Mucosa of stomach (tissue), 1 donor: ENCODE measurements around the gene KANK4.

Source experiments
- H3K27me3 ChIP-seq: one replicate; pipeline ENCODE4 v1.7.0; 2013; ENCODE audit warnings: mild to moderate bottlenecking, low read length; ENCODE audit not compliant: control insufficient read depth, insufficient read depth
- H3K36me3 ChIP-seq: one replicate; pipeline ENCODE4 v1.7.0; 2013; ENCODE audit warnings: low read length; ENCODE audit not compliant: control insufficient read depth, insufficient read depth
- H3K4me1 ChIP-seq: one replicate; pipeline ENCODE4 v1.7.0; 2013; ENCODE audit warnings: mild to moderate bottlenecking, low read length; ENCODE audit not compliant: control insufficient read depth, insufficient read depth
- H3K4me3 ChIP-seq: one replicate; pipeline ENCODE4 v1.7.0; 2013; ENCODE audit warnings: low read length
- H3K9ac ChIP-seq: one replicate; pipeline ENCODE4 v1.7.0; 2013; ENCODE audit warnings: mild to moderate bottlenecking, low read length, moderate library complexity
- H3K9me3 ChIP-seq: one replicate; pipeline ENCODE4 v1.7.0; 2013; ENCODE audit warnings: mild to moderate bottlenecking, low read length, moderate library complexity; ENCODE audit not compliant: control insufficient read depth
- donor health status: Pancreatic carcinoma.

Gene KANK4

DNA sequence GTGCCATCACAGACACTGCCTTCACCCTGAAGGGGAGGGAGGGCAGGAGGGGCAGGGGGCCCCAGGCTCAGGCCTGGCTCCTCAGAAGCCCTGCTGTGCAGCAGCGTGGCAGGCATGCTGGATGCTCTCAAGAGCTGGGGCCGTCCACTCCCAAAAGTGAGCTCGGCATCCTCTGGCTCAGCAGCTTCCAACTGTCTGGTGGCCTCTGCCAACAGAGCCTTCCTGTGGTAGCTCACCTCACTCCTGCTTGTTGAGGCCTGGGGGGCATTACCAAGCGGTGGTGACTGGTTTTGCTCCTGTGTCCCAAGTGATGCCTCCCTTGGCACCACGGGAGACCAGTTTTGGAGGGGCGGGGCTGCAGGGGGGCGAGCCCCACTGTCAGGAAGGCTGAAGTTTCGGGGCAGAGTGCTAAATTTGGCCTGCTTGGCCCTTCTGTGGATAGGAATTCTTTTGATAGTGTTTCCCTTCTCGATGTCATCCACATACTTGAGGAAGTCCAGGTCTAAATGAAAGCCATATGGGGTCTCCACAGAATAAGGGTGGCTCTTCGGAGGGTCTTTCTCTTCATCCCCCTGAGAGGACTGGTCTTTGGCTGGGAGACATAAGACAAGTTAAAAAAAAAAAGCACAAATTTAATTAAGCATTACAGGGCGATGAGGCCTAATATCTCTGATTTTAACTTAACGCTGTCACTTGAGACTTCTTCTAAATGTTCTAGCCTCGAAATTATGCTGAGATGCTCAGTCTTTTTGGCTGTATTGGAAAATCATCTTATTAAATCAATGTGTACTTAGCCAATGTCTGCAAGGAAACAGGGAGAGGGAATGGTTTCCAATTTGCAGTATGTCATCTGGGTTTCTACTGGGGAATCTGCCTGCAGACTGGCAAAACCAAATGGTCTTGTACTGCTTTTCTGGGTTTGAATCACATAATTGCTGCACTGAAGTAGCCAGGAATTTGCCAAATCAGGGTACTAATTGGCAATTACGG, 44.4 kb downstream of the KANK4 start:
- H3K9ac ChIP-seq: no peak overlapping the region
- no peaks in the 10 kb centered on the region for H3K27me3 ChIP-seq
- no peak overlapping the region for H3K4me3 ChIP-seq
- no peaks in the 10 kb centered on the region for H3K9me3 ChIP-seq
- no peaks in the 10 kb centered on the region for H3K4me1 ChIP-seq
- H3K36me3 ChIP-seq: no peaks in the 10 kb centered on the region

DNA sequence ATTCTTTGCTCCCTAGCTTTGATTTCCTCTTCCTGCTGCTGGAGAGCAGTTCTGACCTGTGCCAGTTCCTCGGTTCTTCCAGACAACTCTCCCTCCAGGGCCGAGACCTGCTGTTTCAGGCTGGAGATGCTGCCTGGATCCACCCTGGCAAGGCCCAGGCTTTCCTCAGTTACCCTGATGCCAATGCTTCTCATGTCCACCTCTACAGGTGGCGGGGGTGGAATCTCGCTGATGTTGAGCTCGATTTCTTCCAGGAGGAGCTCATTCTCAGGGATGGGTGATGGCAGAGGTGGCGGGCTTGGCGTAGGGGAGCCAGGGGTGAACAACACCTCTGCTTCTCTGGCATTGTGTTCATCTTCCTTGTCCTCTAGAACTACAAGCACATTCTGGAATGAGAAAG, 45.3 kb downstream of the KANK4 start:
- Histone ChIP-seq H3K9me3 (no peaks in the 10 kb centered on the region), H3K4me1 (no peaks in the 10 kb centered on the region), H3K4me3 (no peak overlapping the region), H3K36me3 (no peaks in the 10 kb centered on the region), H3K27me3 (no peaks in the 10 kb centered on the region), H3K9ac (no peak overlapping the region)

GRCh38 chr1:62271948-62272728, 47.1 kb downstream of the KANK4 start:
- H3K36me3 ChIP-seq: no peaks in the 10 kb centered on the region
- H3K9me3 ChIP-seq: no peaks in the 10 kb centered on the region
- H3K4me1 ChIP-seq: no peaks in the 10 kb centered on the region
- no peak overlapping the region for H3K9ac ChIP-seq
- H3K27me3 ChIP-seq: no peaks in the 10 kb centered on the region
- no peak overlapping the region for H3K4me3 ChIP-seq

- Histone ChIP-seq H3K36me3 (no peaks in the 10 kb centered on the region), H3K9me3 (no peaks in the 10 kb centered on the region)
Measured at GRCh38 chr1:62271134-62271533, 48.1 kb downstream of the KANK4 start.

DNA sequence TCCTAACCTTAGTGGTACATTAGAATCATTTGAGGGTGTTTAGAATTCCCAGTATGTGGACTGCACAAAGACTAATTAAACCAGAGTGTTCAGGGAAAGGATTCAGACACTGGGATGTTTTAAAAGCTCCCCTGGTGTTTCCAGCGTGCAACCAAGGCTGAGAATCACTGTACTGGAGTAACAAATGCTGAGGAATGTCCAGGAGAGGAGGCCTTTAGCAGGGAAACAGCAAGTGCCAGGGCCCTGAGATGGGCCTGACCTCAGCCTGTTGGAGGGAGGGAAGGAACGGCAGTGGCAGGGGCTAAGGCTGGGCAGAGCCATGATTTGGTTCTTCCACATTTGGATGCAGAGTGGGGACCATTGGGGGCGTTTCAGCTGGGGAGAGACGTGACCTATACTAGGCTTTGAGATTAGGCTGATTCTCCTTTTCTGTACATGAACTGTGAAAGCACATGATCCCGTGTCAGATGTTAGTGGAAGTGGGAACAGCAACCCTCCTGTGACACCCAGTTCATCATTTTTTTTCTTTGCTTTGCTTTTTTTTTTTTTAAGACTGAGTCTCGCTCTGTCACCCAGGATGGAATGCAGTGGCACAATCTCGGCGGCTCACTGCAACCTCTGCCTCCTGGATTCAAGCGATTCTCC, 49.3 kb downstream of the KANK4 start:
- no peaks in the 10 kb centered on the region for H3K36me3 ChIP-seq
- no peak overlapping the region for H3K4me3 ChIP-seq
- no peak overlapping the region for H3K9ac ChIP-seq
- no peaks in the 10 kb centered on the region for H3K4me1 ChIP-seq
- H3K9me3 ChIP-seq: no peaks in the 10 kb centered on the region
- H3K27me3 ChIP-seq: no peaks in the 10 kb centered on the region

More at GRCh38 chr1:62271134-62271533, 48.1 kb downstream of the KANK4 start:
- Histone ChIP-seq H3K4me3 (no peak overlapping the region), H3K27me3 (no peaks in the 10 kb centered on the region), H3K9ac (no peak overlapping the region), H3K4me1 (no peaks in the 10 kb centered on the region)

DNA sequence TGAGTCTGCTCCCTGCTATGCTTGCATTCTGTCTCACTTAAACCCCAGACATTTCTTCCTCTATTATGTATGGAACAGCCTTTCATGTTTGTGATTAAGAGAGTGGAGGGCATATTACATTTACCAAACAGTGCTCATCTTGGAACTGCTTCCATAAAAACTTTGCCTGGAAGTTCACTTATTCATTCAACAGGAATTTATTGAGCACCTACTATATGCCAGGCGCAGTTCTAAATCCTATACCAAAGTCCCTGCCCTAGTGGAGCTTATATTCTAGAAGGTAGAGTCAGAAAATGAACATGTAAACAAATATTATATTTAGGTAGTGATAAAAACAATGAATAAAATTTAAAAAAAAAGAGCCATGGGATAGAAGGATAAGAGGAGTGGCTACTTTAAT, 49.8 kb downstream of the KANK4 start:
- H3K9ac ChIP-seq: no peak overlapping the region
- no peak overlapping the region for H3K4me3 ChIP-seq
- H3K9me3 ChIP-seq: no peaks in the 10 kb centered on the region
- no peaks in the 10 kb centered on the region for H3K27me3 ChIP-seq
- H3K36me3 ChIP-seq: no peaks in the 10 kb centered on the region
- H3K4me1 ChIP-seq: no peaks in the 10 kb centered on the region

GRCh38 chr1:62268315-62268714, 50.9 kb downstream of the KANK4 start:
- Histone ChIP-seq H3K27me3 (no peaks in the 10 kb centered on the region), H3K4me1 (no peaks in the 10 kb centered on the region), H3K36me3 (no peaks in the 10 kb centered on the region), H3K9me3 (no peaks in the 10 kb centered on the region), H3K9ac (no peak overlapping the region), H3K4me3 (no peak overlapping the region)

- H3K9me3 ChIP-seq: no peaks in the 10 kb centered on the region
- H3K27me3 ChIP-seq: no peaks in the 10 kb centered on the region
- H3K9ac ChIP-seq: no peak overlapping the region
- H3K4me1 ChIP-seq: no peaks in the 10 kb centered on the region
- H3K36me3 ChIP-seq: no peaks in the 10 kb centered on the region
- H3K4me3 ChIP-seq: no peak overlapping the region
Measured at GRCh38 chr1:62265956-62266935, 53.0 kb downstream of the KANK4 start.

DNA sequence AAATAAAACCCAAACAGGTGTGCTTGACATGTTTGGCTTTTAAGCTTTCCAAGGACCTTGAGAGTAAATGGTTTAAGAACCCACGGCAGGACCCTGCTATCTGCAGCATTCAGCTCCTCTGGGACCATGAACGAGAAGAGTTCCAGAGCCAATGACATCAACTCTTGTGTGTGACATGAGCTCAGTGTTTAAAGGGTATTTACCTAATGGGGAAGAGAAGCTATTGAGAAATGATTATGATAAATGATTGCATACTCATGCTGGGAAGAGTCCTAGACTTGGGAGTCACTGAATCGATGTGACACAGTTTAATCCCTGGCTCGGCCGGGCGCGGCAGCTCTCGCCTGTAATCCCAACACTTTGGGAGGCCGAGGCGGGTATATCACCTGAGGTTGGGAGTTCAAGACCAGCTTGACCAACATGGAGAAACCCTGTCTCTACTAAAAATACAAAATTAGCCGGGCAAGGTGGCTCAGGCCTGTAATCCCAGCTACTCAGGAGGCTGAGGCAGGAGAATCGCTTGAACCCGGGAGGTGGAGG, 55.4 kb downstream of the KANK4 start:
- Histone ChIP-seq H3K4me3 (no peak overlapping the region), H3K4me1 (no peaks in the 10 kb centered on the region), H3K27me3 (no peaks in the 10 kb centered on the region), H3K9ac (no peak overlapping the region), H3K36me3 (no peaks in the 10 kb centered on the region), H3K9me3 (no peaks in the 10 kb centered on the region)

GRCh38 chr1:62263006-62263813, 56.0 kb downstream of the KANK4 start:
- Histone ChIP-seq H3K9me3 (no peaks in the 10 kb centered on the region), H3K4me3 (no peak overlapping the region), H3K4me1 (no peaks in the 10 kb centered on the region), H3K9ac (no peak overlapping the region), H3K36me3 (no peaks in the 10 kb centered on the region), H3K27me3 (no peaks in the 10 kb centered on the region)
